Stimulated activated naive B cell treated with anti-CD40 and anti-IgM and Interleukin-4, amounts not matched to agents 10 μg/mL and 1 μg/mL and 100 μg/mL, for 72 hours (primary cell): ENCODE results near the gene RASD2.

ENCODE experiments used
- ATAC-seq, 2 donors: fragments of 150-1000 bp; cut with Tn5 transposase; replicated peaks; 2 replicates each; pipeline ENCODE4 v1.10.0; 2021; ENCODE audit warnings: moderate library complexity in 1 of 2
- DNase-seq: peaks from one replicate; pipeline ENCODE4 v3.0.0; 2021
- H3K27ac Mint-ChIP-seq: one replicate; pipeline ENCODE4 v1.8.0; 2022; ENCODE audit warnings: mild to moderate bottlenecking, mixed read lengths
- H3K27me3 Mint-ChIP-seq, 2 donors: one replicate each; pipeline ENCODE4 v1.8.0; 2022; ENCODE audit warnings: mixed read lengths in 2 of 2
- H3K36me3 Mint-ChIP-seq, 2 donors: one replicate each; pipeline ENCODE4 v1.8.0; 2022; ENCODE audit warnings: mixed read lengths in 2 of 2, mild to moderate bottlenecking in 1 of 2
- H3K4me1 Mint-ChIP-seq, 2 donors: one replicate each; pipeline ENCODE4 v1.8.0; 2022; ENCODE audit warnings: mixed read lengths in 2 of 2, mild to moderate bottlenecking in 1 of 2
- H3K4me3 Mint-ChIP-seq, 2 donors: one replicate each; pipeline ENCODE4 v1.8.0; 2022; ENCODE audit warnings: mild to moderate bottlenecking in 2 of 2, mixed read lengths in 2 of 2, moderate library complexity in 1 of 2
- H3K9me3 Mint-ChIP-seq, 2 donors: one replicate each; pipeline ENCODE4 v1.8.0; 2022; ENCODE audit warnings: mixed read lengths in 2 of 2, mild to moderate bottlenecking in 1 of 2

RASD2 gene

DNA sequence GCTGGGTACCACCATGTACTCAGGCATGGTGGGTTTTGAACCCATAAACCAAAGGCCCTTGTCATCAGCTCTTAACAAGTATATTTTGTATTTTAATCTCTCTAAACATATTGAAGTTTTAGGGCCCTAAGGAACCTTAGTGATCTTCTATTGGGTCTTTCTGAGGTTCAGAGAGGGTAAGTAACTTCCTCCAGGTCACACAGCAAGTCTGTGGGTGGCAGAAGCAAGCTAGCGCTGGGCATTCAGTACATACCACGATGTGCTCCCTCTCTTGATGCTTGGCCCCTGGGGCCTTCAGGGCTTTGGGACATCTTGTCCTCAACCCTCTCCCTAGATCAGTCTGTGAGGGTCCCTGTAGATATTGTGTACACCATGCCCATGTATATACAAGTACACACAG, 12.7 kb downstream of the RASD2 start:
- no peak for DNase-seq
- H3K36me3 Mint-ChIP-seq: peaks cover 0 to 1% of the 10 kb centered on the region in 2 donors

DNA sequence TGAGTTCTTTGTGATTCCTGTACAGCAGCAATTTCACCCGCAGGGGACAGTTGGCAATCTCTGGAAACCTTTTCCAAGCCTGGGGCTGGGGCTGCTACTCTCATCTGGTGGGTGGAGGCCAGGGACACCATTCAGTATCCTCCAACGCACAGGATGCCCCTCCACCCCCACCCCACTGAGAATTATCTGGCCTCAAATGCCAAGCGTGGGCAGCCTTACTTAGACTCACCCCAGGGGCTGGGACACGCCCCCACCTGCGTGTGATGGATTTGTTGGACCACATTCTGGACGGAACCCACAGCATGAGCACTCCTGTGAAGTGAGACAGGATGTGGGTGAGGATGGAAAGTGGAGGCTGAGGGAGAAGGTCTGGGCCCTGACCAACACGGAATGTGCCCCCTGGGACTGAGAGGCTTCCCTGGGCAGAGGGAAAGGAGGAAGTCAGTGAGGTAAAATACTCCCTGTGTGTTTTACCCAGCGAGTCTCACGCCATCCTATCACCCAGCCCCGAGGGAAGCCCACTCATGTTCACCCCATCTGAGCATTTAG, 13.7 kb downstream of the RASD2 start:
- no peak overlapping the region for H3K27ac Mint-ChIP-seq
- no peak for DNase-seq
- peaks cover 0 to 4% of the 10 kb centered on the region in 2 donors for H3K9me3 Mint-ChIP-seq
- peaks cover 11 to 14% of the 10 kb centered on the region in 2 donors for H3K4me1 Mint-ChIP-seq
- ATAC-seq: peak; percentile 14 to 27
- peaks cover 0 to 1% of the 10 kb centered on the region in 2 donors for H3K36me3 Mint-ChIP-seq
- no peak overlapping the region for H3K4me3 Mint-ChIP-seq
- H3K27me3 Mint-ChIP-seq: peaks cover 37 to 49% of the 10 kb centered on the region in 2 donors

More for the DNA sequence above, 12.7 kb downstream of the RASD2 start:
- H3K27me3 Mint-ChIP-seq: peaks cover 42 to 57% of the 10 kb centered on the region in 2 donors
- no peak overlapping the region for H3K4me3 Mint-ChIP-seq
- no peak for ATAC-seq
- H3K4me1 Mint-ChIP-seq: peaks cover 11 to 14% of the 10 kb centered on the region in 2 donors
- no peak overlapping the region for H3K27ac Mint-ChIP-seq
- H3K9me3 Mint-ChIP-seq: peaks cover 0 to 4% of the 10 kb centered on the region in 2 donors

GRCh38 chr22:35555483-35555890, 14.9 kb downstream of the RASD2 start:
- Mint-ChIP-seq H3K4me3 (no peak overlapping the region), H3K27ac (no peak overlapping the region), H3K27me3 (peaks cover 45 to 54% of the 10 kb centered on the region in 2 donors)

GRCh38 chr22:35555946-35556547, 15.4 kb downstream of the RASD2 start:
- no peak for ATAC-seq
- Mint-ChIP-seq H3K36me3 (peaks cover 0 to 1% of the 10 kb centered on the region in 2 donors), H3K27me3 (peaks cover 50 to 60% of the 10 kb centered on the region in 2 donors)

More at GRCh38 chr22:35555483-35555890, 14.9 kb downstream of the RASD2 start:
- H3K36me3 Mint-ChIP-seq: peaks cover 0 to 1% of the 10 kb centered on the region in 2 donors
- peaks cover 0 to 4% of the 10 kb centered on the region in 2 donors for H3K9me3 Mint-ChIP-seq
- DNase-seq (no peak), ATAC-seq (no peak)
- H3K4me1 Mint-ChIP-seq: peaks cover 11 to 14% of the 10 kb centered on the region in 2 donors

GRCh38 chr22:35556666-35557065, 16.0 kb downstream of the RASD2 start:
- no peak for DNase-seq
- H3K9me3 Mint-ChIP-seq: peaks cover 0 to 4% of the 10 kb centered on the region in 2 donors
- peaks cover 57 to 66% of the 10 kb centered on the region in 2 donors for H3K27me3 Mint-ChIP-seq
- H3K36me3 Mint-ChIP-seq: peaks cover 0 to 1% of the 10 kb centered on the region in 2 donors
- H3K27ac Mint-ChIP-seq: no peak overlapping the region
- no peak overlapping the region for H3K4me3 Mint-ChIP-seq
- ATAC-seq: no peak
- H3K4me1 Mint-ChIP-seq: peaks cover 11 to 14% of the 10 kb centered on the region in 2 donors

More at GRCh38 chr22:35555946-35556547, 15.4 kb downstream of the RASD2 start:
- Mint-ChIP-seq H3K9me3 (peaks cover 0 to 4% of the 10 kb centered on the region in 2 donors), H3K4me1 (peaks cover 11 to 14% of the 10 kb centered on the region in 2 donors), H3K27ac (no peak overlapping the region), H3K4me3 (no peak overlapping the region)
- no peak for DNase-seq

DNA sequence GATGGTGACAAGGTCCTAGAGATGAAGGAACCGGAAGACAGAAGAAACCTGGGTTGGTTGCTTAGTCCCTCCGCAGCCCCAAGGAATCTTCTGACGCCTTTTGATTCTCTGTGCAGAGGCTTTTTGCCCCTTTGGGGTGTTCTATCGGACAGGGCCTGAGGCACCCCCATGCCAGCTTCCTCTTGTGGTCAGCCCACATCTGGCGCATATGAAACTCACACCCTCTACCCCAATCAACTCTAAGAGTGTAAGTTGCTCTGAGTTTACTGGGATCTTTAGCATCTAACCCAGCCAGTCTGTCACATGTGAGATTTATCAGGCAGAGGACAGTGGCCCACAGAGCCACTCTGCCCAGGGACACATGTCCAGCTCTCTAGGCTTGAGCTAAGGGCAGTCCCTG, 17.4 kb downstream of the RASD2 start:
- peaks cover 57 to 63% of the 10 kb centered on the region in 2 donors for H3K27me3 Mint-ChIP-seq
- H3K36me3 Mint-ChIP-seq: no peaks in the 10 kb centered on the region
- DNase-seq: no peak
- no peak overlapping the region for H3K4me3 Mint-ChIP-seq
- no peak overlapping the region for H3K27ac Mint-ChIP-seq
- H3K4me1 Mint-ChIP-seq: peaks cover 7 to 8% of the 10 kb centered on the region in 2 donors
- H3K9me3 Mint-ChIP-seq: no peaks in the 10 kb centered on the region
- peak in 1 of 2 donors; percentile 35 for ATAC-seq

- H3K36me3 Mint-ChIP-seq: no peaks in the 10 kb centered on the region
- ATAC-seq: no peak
- H3K27ac Mint-ChIP-seq: no peak overlapping the region
- DNase-seq: no peak
- H3K4me3 Mint-ChIP-seq: no peak overlapping the region
- H3K27me3 Mint-ChIP-seq: peaks cover 55 to 64% of the 10 kb centered on the region in 2 donors
- no peaks in the 10 kb centered on the region for H3K9me3 Mint-ChIP-seq
- peaks cover 10 to 14% of the 10 kb centered on the region in 2 donors for H3K4me1 Mint-ChIP-seq
Measured at GRCh38 chr22:35558719-35559118, 18.1 kb downstream of the RASD2 start.

DNA sequence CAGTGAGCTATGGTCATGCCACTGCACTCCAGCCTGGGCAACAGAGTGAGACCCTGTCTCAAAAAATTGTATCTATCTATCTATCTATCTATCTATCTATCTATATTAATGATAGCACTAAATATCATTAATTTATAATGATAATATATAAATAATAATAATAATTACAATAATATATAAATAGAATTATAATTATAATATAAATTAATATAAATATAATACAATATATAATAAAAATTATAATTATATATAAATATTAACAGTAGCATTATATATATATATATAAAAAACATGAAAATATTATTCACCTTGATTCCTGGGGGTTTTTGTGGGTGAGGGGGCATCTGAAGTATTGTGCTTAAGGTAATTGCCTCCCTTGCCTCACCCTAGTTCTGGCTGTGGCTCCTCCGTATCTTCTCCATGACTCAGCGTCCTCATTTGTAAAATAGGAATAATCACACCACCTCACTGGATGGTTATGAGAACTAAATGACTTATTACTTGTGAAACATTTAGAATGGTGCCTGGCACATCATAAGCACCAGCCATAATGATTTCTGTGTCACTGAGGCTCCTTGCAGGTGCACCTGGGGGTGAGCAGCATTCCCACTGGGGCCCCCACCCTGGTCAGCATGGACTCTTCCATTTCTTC, 18.8 kb downstream of the RASD2 start:
- DNase-seq: no peak
- H3K9me3 Mint-ChIP-seq: no peaks in the 10 kb centered on the region
- no peak overlapping the region for H3K27ac Mint-ChIP-seq
- H3K4me3 Mint-ChIP-seq: no peak overlapping the region
- H3K4me1 Mint-ChIP-seq: peaks cover 7 to 10% of the 10 kb centered on the region in 2 donors
- peaks cover 52 to 60% of the 10 kb centered on the region in 2 donors for H3K27me3 Mint-ChIP-seq
- H3K36me3 Mint-ChIP-seq: no peaks in the 10 kb centered on the region
- ATAC-seq: no peak

DNA sequence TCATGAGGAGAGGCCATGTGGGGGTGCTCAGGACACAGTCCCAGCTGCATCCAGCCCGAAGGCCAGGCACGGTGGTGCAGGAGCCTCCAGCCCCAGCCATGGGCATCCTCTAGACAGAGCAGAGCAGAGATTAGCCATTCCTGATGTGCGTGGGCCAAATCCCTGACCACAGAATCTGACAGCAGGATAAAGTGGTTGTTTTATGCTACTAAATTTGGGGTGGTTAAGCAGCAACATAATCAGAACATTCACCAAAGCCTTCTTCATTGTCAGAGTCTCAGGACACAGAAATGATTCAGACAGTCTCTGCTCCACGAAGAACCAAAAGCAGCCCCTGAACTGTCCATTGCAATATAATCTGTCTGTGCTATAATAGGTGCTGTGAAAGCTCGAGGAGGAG, 19.7 kb downstream of the RASD2 start:
- Mint-ChIP-seq H3K27me3 (peaks cover 55 to 57% of the 10 kb centered on the region in 2 donors), H3K36me3 (no peaks in the 10 kb centered on the region), H3K4me1 (peaks cover 5 to 8% of the 10 kb centered on the region in 2 donors), H3K27ac (no peak overlapping the region), H3K4me3 (no peak overlapping the region), H3K9me3 (no peaks in the 10 kb centered on the region)
- ATAC-seq (no peak), DNase-seq (no peak)

- peaks cover 5 to 8% of the 10 kb centered on the region in 2 donors for H3K4me1 Mint-ChIP-seq
- H3K36me3 Mint-ChIP-seq: no peaks in the 10 kb centered on the region
- DNase-seq (no peak), ATAC-seq (no peak)
- H3K27ac Mint-ChIP-seq: no peak overlapping the region
- no peaks in the 10 kb centered on the region for H3K9me3 Mint-ChIP-seq
- H3K4me3 Mint-ChIP-seq: no peak overlapping the region
- H3K27me3 Mint-ChIP-seq: peaks cover 53 to 57% of the 10 kb centered on the region in 2 donors
Measured at GRCh38 chr22:35560824-35561223, 20.2 kb downstream of the RASD2 start.

DNA sequence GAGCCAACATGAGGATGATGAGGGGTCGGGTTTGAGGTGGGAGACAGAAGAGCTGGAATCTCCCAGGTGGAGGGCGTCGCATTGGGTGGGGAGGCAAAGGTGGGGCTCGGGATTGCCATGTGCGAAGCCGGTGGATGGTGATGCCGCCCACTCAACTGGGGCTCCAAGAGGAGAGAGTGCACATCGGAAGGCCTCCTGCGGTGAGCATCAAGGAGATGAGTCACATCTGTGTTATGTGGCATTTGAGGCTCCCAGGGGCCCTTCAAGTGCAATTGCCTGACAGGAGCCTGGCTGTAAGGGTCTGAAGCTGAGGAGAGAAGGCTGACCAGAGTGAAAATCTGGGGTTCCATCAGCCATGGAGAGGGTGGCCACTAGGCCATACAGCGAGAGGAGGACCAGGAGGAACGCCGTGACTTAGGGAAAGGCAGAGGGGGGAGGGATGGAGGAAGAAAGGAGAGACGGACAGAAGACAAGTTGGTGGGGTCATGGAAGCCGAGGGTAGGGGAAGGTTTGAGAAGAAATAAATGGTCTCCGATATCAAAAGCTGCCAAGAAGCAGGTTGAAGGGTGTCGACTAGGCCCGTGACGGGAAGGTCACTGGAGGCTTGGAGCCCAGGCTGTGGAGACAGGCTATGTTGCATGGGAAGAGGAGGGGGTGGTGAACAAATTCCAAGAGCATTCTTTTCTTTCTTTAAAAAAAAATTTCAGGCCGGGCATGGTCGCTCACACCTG, 21.3 kb downstream of the RASD2 start:
- Mint-ChIP-seq H3K4me3 (no peak overlapping the region), H3K27me3 (peaks cover 48 to 49% of the 10 kb centered on the region in 2 donors), H3K9me3 (no peaks in the 10 kb centered on the region), H3K27ac (peak overlapping the region; percentile 26), H3K4me1 (peaks cover 5 to 8% of the 10 kb centered on the region in 2 donors), H3K36me3 (no peaks in the 10 kb centered on the region)
- DNase-seq: no peak
- no peak for ATAC-seq

- Mint-ChIP-seq H3K4me1 (peaks cover 5 to 8% of the 10 kb centered on the region in 2 donors), H3K36me3 (no peaks in the 10 kb centered on the region), H3K27ac (no peak overlapping the region), H3K27me3 (peaks cover 46 to 49% of the 10 kb centered on the region in 2 donors), H3K4me3 (no peak overlapping the region), H3K9me3 (no peaks in the 10 kb centered on the region)
- no peak for ATAC-seq
- DNase-seq: no peak
Measured at GRCh38 chr22:35563211-35563610, 22.6 kb downstream of the RASD2 start.

GRCh38 chr22:35564975-35565867, 24.6 kb downstream of the RASD2 start:
- H3K27me3 Mint-ChIP-seq: peaks cover 47 to 49% of the 10 kb centered on the region in 2 donors
- no peak for DNase-seq

More at GRCh38 chr22:35564975-35565867, 24.6 kb downstream of the RASD2 start:
- Mint-ChIP-seq H3K4me3 (no peak overlapping the region), H3K36me3 (no peaks in the 10 kb centered on the region), H3K4me1 (peaks cover 5 to 8% of the 10 kb centered on the region in 2 donors), H3K9me3 (no peaks in the 10 kb centered on the region), H3K27ac (no peak overlapping the region)
- ATAC-seq: no peak
